GM12865 (cell line): ENCODE data around the gene ELAVL1.

Experiments
- DNase-seq: peaks from one replicate; pipeline ENCODE4 v3.0.0; 2010; ENCODE audit warnings: low read depth
- H3K4me3 ChIP-seq: 2 replicates; pipeline ENCODE4 v1.5.1; 2011; ENCODE audit warnings: mild to moderate bottlenecking, low read depth, low read length, control low read depth
- TF ChIP-seq, protein P1 (sequence below): IDR thresholded peaks from 2 replicates; pipeline ENCODE4 v1.5.1; 2011; ENCODE audit warnings: low read length, control low read depth, low read depth, inconsistent platforms; ENCODE audit not compliant: insufficient read depth; ENCODE audit errors: missing control alignments

Gene ELAVL1

GRCh38 chr19:7911508-7912143 is 93.8 kb downstream of the ELAVL1 start:
- DNase-seq: no peak
- H3K4me3 ChIP-seq: no peak overlapping the region
- TF ChIP-seq, protein P1, sequence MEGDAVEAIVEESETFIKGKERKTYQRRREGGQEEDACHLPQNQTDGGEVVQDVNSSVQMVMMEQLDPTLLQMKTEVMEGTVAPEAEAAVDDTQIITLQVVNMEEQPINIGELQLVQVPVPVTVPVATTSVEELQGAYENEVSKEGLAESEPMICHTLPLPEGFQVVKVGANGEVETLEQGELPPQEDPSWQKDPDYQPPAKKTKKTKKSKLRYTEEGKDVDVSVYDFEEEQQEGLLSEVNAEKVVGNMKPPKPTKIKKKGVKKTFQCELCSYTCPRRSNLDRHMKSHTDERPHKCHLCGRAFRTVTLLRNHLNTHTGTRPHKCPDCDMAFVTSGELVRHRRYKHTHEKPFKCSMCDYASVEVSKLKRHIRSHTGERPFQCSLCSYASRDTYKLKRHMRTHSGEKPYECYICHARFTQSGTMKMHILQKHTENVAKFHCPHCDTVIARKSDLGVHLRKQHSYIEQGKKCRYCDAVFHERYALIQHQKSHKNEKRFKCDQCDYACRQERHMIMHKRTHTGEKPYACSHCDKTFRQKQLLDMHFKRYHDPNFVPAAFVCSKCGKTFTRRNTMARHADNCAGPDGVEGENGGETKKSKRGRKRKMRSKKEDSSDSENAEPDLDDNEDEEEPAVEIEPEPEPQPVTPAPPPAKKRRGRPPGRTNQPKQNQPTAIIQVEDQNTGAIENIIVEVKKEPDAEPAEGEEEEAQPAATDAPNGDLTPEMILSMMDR: no peak

GRCh38 chr19:7910321-7911161 is 94.9 kb downstream of the ELAVL1 start:
- DNase-seq: no peak
- no peak overlapping the region for H3K4me3 ChIP-seq
- TF ChIP-seq, protein P1: no peak

GRCh38 chr19:7909471-7910067 is 95.9 kb downstream of the ELAVL1 start:
- DNase-seq: no peak
- H3K4me3 ChIP-seq: no peak overlapping the region
- TF ChIP-seq, protein P1: no peak

GRCh38 chr19:7908742-7909461 is 96.5 kb downstream of the ELAVL1 start:
- DNase-seq: no peak
- no peak overlapping the region for H3K4me3 ChIP-seq
- TF ChIP-seq, protein P1: no peak
